ENCODE results near the gene ARHGEF17.

ARHGEF17 gene

GRCh38 chr11:73355109-73355508 lies 47.0 kb downstream of the ARHGEF17 start:
- DNase-seq (ENCODE audit: low read depth in 2 of 2, low spot score in 1 of 2), result no peak

DNA sequence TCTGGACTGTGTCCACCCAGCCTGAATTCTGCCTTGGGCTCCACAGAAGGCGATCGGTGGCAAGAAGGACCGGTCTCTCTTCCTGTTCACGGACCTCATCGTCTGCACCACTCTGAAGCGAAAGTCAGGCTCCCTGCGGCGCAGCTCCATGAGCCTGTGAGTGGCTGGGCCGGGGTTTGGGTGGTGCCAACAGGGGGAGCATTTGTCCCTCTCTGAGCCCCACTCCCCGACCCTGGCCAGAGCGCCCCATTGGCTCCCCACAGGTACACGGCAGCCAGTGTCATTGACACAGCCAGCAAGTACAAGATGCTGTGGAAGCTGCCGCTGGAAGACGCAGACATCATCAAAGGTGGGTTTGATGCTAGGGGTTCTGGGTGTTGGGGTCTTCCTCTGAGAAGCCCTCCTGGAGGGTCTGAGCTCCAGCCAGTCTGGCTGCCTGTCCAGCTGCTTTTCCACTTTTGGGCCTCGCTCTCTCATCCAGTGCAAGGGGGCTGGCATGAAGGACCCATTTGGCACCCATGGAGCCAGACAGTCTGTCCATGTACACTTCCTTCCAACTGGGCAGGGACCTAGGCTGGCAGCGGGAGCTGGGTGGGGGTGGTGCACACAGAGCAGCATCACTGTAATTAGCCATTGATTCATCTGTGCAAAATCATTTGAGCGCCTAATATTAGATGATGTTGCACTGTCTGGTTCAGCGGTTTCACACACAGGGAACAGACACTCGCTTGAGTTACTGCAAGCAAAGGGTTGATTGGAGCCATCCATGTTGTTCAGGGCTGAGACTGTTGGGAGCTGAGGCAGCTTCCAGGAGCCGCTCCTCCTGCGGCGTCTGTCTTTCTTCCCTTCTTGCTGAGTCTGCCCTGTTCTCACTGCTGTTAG lies 49.1 kb downstream of the ARHGEF17 start:
- DNase-seq (ENCODE audit: low read depth in 2 of 2, low spot score in 1 of 2), result no peak

DNA sequence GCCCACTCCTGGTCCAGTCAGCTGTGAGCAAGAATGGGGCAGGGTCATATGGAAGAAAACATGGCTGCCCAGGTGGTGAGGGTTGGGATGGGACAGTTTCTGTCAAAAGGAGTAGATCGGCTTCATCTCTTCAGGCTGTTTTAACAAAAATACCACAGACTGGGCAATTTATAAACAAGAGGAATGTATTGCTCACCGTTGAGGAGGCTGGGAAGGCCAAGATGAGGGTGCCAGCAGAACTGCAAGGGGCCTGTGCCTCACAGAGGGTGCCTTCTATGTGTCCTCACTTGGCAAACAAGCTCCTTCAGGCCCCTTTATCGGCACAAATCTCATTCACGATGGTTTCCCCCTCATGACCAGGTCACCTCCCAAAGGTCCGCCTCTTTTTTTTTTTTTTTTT lies 50.0 kb downstream of the ARHGEF17 start:
- no peak for DNase-seq (ENCODE audit: low read depth in 2 of 2, low spot score in 1 of 2)

- no peak for DNase-seq (ENCODE audit: low read depth in 2 of 2, low spot score in 1 of 2)
These were observed 51.3 kb downstream of the ARHGEF17 start for GRCh38 chr11:73359341-73359740.

- DNase-seq (ENCODE audit: low read depth in 2 of 2, low spot score in 1 of 2), result no peak
These were observed 52.1 kb downstream of the ARHGEF17 start for GRCh38 chr11:73359930-73360742.

DNA sequence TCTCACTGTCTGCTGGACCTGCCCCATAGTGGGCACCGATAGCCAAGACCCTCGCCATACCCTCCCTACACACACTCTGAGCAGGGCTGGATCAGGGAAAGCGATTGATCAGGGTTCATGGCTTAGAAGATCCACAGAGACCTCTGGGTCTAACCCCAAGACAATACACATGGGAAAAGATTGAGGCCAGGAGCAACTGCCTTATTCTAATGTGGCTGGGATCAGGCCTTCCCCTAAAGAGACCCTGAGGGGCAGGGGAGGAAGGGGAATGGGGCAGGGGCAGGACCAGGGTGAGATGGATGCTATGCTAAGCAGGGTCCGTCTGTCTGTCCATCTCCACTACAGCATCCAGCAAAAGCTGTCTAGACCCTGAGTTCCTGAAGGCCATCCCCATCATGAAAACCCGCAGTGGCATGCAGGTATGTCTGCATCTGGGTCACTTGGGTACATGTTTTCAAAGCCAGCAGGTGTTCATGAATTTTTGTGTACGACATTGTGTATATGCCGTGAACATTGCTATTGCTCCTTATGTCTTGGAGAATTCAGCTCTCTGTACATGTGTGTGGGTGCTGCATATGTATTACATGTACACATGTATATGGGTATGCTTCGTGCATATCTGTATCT lies 52.8 kb downstream of the ARHGEF17 start:
- DNase-seq (ENCODE audit: low read depth in 2 of 2, low spot score in 1 of 2), result no peak

- no peak for DNase-seq (ENCODE audit: low read depth in 2 of 2, low spot score in 1 of 2)
These were observed 54.1 kb downstream of the ARHGEF17 start for GRCh38 chr11:73361953-73362776.

GRCh38 chr11:73363147-73363546 lies 55.1 kb downstream of the ARHGEF17 start:
- DNase-seq (ENCODE audit: low read depth in 2 of 2, low spot score in 1 of 2), result no peak

- DNase-seq (ENCODE audit: low read depth in 2 of 2, low spot score in 1 of 2), result no peak
These were observed 57.5 kb downstream of the ARHGEF17 start for GRCh38 chr11:73365352-73366264.

DNA sequence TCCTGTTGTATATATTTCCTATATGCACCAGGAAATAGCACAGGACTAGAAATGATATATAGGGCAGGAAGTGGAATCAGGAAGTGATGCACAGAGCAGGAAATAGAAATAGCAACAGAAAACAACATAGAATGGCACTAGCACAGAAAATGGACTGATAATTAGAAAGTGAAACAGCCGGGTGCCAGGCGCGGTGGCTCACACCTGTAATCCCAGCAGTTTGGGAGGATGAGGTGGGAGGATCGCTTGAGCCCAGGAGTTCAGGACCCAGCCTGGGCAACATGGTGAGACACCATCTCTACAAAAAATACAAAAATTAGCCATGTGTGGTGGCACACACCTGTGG lies 58.2 kb downstream of the ARHGEF17 start:
- no peak for DNase-seq (ENCODE audit: low read depth in 2 of 2, low spot score in 1 of 2)

DNA sequence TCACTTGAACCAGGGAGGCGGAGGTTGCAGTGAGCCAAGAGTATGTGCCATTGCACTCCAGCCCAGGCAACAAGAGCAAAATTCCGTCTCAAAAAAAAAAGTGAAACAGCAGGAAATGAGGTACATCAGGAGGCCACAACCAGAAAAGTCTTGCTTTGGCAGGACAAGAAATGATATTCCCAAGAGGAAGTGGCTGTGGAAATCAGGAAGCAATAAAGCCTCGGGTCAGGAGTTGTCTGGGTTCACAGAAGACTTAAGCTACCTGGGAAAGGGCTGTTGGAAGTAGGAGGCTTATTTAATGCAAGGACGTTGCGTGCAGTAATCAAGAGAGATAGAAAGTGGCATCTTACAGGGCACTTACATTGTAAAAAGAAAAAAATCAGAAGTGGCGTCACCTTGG lies 58.9 kb downstream of the ARHGEF17 start:
- no peak for DNase-seq (ENCODE audit: low read depth in 2 of 2, low spot score in 1 of 2)

DNA sequence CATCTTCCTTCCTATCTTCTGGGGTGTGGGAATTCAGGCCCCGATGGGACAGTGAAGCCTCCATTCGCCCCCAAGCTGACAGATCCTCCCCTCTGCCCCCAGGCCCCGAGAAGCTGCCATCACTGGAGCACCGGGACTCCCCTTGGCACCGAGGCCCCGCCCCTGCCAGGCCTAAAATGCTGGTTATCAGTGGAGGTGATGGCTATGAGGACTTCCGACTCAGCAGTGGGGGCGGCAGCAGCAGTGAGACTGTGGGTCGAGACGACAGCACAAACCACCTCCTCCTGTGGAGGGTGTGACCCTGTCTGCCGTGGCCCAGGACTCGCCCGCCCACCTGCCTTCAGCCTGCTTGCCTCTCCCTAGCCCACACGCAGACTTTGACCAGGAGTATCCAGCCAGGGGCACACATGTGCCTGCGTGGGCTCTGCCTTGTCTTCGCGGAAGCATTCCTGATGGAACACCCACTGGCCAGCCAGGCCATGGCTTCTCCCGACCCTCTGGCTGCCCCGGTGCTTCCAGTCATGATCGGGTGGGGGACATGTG lies 59.5 kb downstream of the ARHGEF17 start:
- DNase-seq (ENCODE audit: low read depth in 2 of 2, low spot score in 1 of 2), result no peak

DNA sequence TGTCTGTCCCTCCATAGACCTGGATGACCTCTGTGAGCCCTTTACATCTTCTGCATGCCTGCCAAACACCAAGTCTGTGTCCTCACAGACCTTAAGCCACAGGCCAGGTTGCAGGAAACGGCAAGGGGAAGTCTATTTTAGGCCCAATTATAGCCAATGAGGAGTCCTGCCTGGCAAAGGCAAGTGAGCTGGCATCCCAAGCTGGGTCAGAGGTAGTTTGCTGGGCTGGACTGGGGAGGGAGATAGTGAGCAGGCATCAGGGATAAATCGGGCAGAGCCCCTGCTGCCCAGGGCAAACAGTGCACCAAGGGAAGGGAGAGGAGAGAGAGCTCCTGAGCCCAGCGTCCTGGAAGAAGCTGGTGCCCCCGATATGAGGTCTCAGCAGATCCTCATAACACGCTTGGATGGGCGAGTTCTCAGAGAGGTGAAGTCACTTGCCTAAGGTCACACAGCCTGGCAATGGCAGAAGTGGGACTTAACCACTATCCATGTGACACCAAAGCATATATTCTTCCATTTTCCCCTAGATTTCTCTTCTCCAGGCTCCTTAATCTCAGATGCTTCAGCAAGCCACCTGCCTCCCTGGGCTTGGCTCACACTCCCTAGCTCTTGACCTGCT lies 64.4 kb downstream of the ARHGEF17 start:
- DNase-seq (ENCODE audit: low read depth in 2 of 2, low spot score in 1 of 2), result no peak

GRCh38 chr11:73374151-73374550 lies 66.1 kb downstream of the ARHGEF17 start:
- no peak for DNase-seq (ENCODE audit: low read depth in 2 of 2, low spot score in 1 of 2)

DNA sequence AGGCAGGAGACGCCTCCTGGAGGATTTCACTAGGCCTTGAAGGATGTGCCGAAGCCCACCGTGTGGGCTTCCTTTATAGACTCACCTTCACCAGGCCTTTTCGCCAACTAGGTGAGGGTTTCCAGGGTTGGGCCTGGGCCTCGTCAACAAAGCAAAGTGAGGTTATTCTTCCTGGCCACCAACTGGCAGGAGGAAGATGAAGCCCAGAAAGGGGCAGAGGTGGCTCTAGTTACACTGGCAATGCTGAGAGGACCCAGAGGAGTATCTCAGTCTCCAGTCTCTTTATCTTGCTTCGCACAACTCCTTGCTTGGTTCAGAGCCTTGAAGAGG lies 67.7 kb downstream of the ARHGEF17 start:
- no peak for DNase-seq (ENCODE audit: low read depth in 2 of 2, low spot score in 1 of 2)

GRCh38 chr11:73376160-73376802 lies 68.2 kb downstream of the ARHGEF17 start, which contains the start of gene RELT:
RELT (plus strand) TSS chr11:73376399; CDS start chr11:73389137, 12,738 bp downstream.
- DNase-seq (ENCODE audit: low read depth in 2 of 2, low spot score in 1 of 2), result peak; percentile 83

- peak; percentile 24 to 31 for DNase-seq (ENCODE audit: low read depth in 2 of 2, low spot score in 1 of 2)
These were observed 68.9 kb downstream of the ARHGEF17 start for GRCh38 chr11:73376803-73377629.

All from stimulated activated CD8-positive, alpha-beta memory T cell treated with anti-CD3 and anti-CD28 coated beads, Interleukin-4, amount 100 ng/mL, for 4 hours (primary cell).